SK-N-SH treated with all-trans-retinoic acid at 6 μM for 48 hours (cell line): Measurements from ENCODE around the gene TAAR1.
"Not testable (repeated sequence)": the region's sequence is repeated elsewhere in the genome, so short reads cannot be mapped to it uniquely, and the experiment has no call there.

Experiments used
- PATZ1 ChIP-seq: fragments of 250-450 bp; sonication (Bioruptor Pico); IDR thresholded peaks from 2 replicates; pipeline ENCODE4 v1.8.0; 2020; ENCODE audit warnings: mild to moderate bottlenecking, moderate library complexity, borderline replicate concordance
- ZFP3 ChIP-seq: fragments of 250-450 bp; sonication (Bioruptor Pico); IDR thresholded peaks from 2 replicates; pipeline ENCODE4 v1.5.0; 2020; ENCODE audit warnings: mild to moderate bottlenecking, moderate library complexity
- ZNF565 ChIP-seq: fragments of 450-650 bp; formaldehyde crosslinking; conservative IDR thresholded peaks from 2 replicates; pipeline ENCODE4 v1.5.0; 2020; ENCODE audit warnings: low read depth, mild to moderate bottlenecking, moderate library complexity
- ZNF70 ChIP-seq: fragments of 450-650 bp; formaldehyde crosslinking; IDR thresholded peaks from 2 replicates; pipeline ENCODE4 v1.5.0; 2020; ENCODE audit warnings: mild to moderate bottlenecking, moderate library complexity

GRCh38 chr6:132635288-132635687 is 23.7 kb downstream of the TAAR1 start:
- not testable (repeated sequence) for TF ChIP-seq ZNF70 (CRISPR knock-in tag); ZNF565; ZFP3 (CRISPR knock-in tag); PATZ1 (CRISPR knock-in tag)
